Right atrium auricular region (tissue), 2 donors: Measurements from ENCODE around the gene C22orf15. TPM values are rescaled to one million over a fixed set of nuclear protein-coding genes. Genes with fewer than 3 reads are reported as not detected.

Experiments used
- DNase-seq: peaks from one replicate; pipeline ENCODE4 v3.0.0-alpha.2; 2019; ENCODE audit warnings: low spot score
- H3K27ac ChIP-seq, 2 donors: fragments of 200-600 bp; sonication (generic); 1 replicate in 1 of 2; 2 replicates in 1 of 2; pipeline ENCODE4 v1.5.1; 2016 to 2019
- H3K27me3 ChIP-seq, 2 donors: fragments of 200-600 bp; sonication (generic); one replicate each; pipeline versions ENCODE4 v1.5.1 to v1.6.0; 2017 to 2019
- H3K36me3 ChIP-seq: fragments of 200-600 bp; sonication (generic); one replicate; pipeline ENCODE4 v1.5.1; 2016
- H3K4me1 ChIP-seq, 2 donors: fragments of 200-600 bp; sonication (generic); one replicate each; pipeline versions ENCODE4 v1.5.1 to v1.6.0; 2017 to 2019
- H3K4me3 ChIP-seq, 2 donors: fragments of 200-600 bp; sonication (generic); 1 replicate in 1 of 2; 2 replicates in 1 of 2; pipeline ENCODE4 v1.5.1; 2017 to 2019; ENCODE audit warnings: mild to moderate bottlenecking in 1 of 2, moderate library complexity in 1 of 2
- H3K9me3 ChIP-seq, 2 donors: fragments of 200-600 bp; sonication (generic); one replicate each; pipeline ENCODE4 v1.5.1; 2019
- CTCF ChIP-seq, 2 donors: fragments of 200-600 bp; sonication (generic); IDR thresholded peaks; one replicate each; pipeline ENCODE4 v1.5.1; 2019; ENCODE audit warnings: antibody characterized with exemption in 2 of 2
- total RNA-seq, 2 donors: library from RNA; depleted of rRNA; stranded (reverse); fragments of >200 nt; gene quantifications; one replicate each; pipeline ENCODE4 v1.1.0, GENCODE V29; 2016

The C22orf15 gene
- total RNA-seq, 2 donors from 2014 or later: not detected

- no peak for DNase-seq
Measured at GRCh38 chr22:23755711-23756110, 7.1 kb upstream of the C22orf15 start.

GRCh38 chr22:23756891-23757290, 5.9 kb upstream of the C22orf15 start:
- no peaks in the 10 kb centered on the region for H3K9me3 ChIP-seq
- H3K4me1 ChIP-seq: no peaks in the 10 kb centered on the region
- no peak overlapping the region for H3K27ac ChIP-seq
- no peak for DNase-seq
- no peak overlapping the region for H3K4me3 ChIP-seq
- no peaks in the 10 kb centered on the region for H3K36me3 ChIP-seq
- no peaks in the 10 kb centered on the region for H3K27me3 ChIP-seq
- no peak for TF ChIP-seq CTCF (IDR thresholded peaks at IDR 0.05)

More at GRCh38 chr22:23755711-23756110, 7.1 kb upstream of the C22orf15 start:
- Histone ChIP-seq H3K36me3 (no peaks in the 10 kb centered on the region), H3K4me1 (peaks cover 0 to 7% of the 10 kb centered on the region in 2 donors), H3K27ac (no peak overlapping the region), H3K4me3 (no peak overlapping the region), H3K27me3 (no peaks in the 10 kb centered on the region), H3K9me3 (no peaks in the 10 kb centered on the region)
- no peak for TF ChIP-seq CTCF (IDR thresholded peaks at IDR 0.05)

GRCh38 chr22:23759566-23759965, 3.2 kb upstream of the C22orf15 start:
- Histone ChIP-seq H3K4me3 (no peak overlapping the region), H3K4me1 (peaks cover 0 to 21% of the 10 kb centered on the region in 2 donors), H3K36me3 (peaks cover under 1% of the 10 kb centered on the region), H3K27me3 (no peaks in the 10 kb centered on the region), H3K27ac (no peak overlapping the region), H3K9me3 (no peaks in the 10 kb centered on the region)
- no peak for DNase-seq
- TF ChIP-seq CTCF (IDR thresholded peaks at IDR 0.05): no peak

GRCh38 chr22:23760056-23760455, 2.7 kb upstream of the C22orf15 start:
- Histone ChIP-seq H3K36me3 (peaks cover 6% of the 10 kb centered on the region), H3K27ac (no peak overlapping the region), H3K9me3 (no peaks in the 10 kb centered on the region), H3K4me1 (peaks cover 0 to 26% of the 10 kb centered on the region in 2 donors), H3K4me3 (no peak overlapping the region), H3K27me3 (no peaks in the 10 kb centered on the region)
- no peak for TF ChIP-seq CTCF (IDR thresholded peaks at IDR 0.05)
- no peak for DNase-seq

GRCh38 chr22:23763579-23763945, 772 bp downstream of the C22orf15 start:
- peaks cover 0 to 46% of the 10 kb centered on the region in 2 donors for H3K4me1 ChIP-seq
- no peaks in the 10 kb centered on the region for H3K27me3 ChIP-seq
- no peak for TF ChIP-seq CTCF (IDR thresholded peaks at IDR 0.05)
- no peak overlapping the region for H3K27ac ChIP-seq
- DNase-seq: no peak
- peak overlapping the region in 1 of 2 donors; percentile 7 for H3K4me3 ChIP-seq
- peaks cover 17% of the 10 kb centered on the region for H3K36me3 ChIP-seq
- H3K9me3 ChIP-seq: no peaks in the 10 kb centered on the region

- peaks cover 0 to 49% of the 10 kb centered on the region in 2 donors for H3K4me1 ChIP-seq
- no peak for TF ChIP-seq CTCF (IDR thresholded peaks at IDR 0.05)
- no peaks in the 10 kb centered on the region for H3K27me3 ChIP-seq
- no peaks in the 10 kb centered on the region for H3K9me3 ChIP-seq
- DNase-seq: no peak
- H3K36me3 ChIP-seq: peaks cover 17% of the 10 kb centered on the region
- no peak overlapping the region for H3K27ac ChIP-seq
- peak overlapping the region in 1 of 2 donors; percentile 7 for H3K4me3 ChIP-seq
Measured at GRCh38 chr22:23763954-23764353, 1.2 kb downstream of the C22orf15 start.
